GM21447 (cell line): ENCODE measurements around the gene MYO1B.

ENCODE experiments used
- ATAC-seq: cut with Tn5 transposase; IDR thresholded peaks from one replicate; pipeline ENCODE4 v1.9.1; 2021; ENCODE audit not compliant: unreplicated experiment

MYO1B gene

GRCh38 chr2:191245046-191245868, at the start of gene MYO1B:
TSS of gene MYO1B (plus strand) at chr2:191245404. CDS start at chr2:191276896, 31,492 bp downstream.
- no peak for ATAC-seq

- no peak for ATAC-seq
These were observed 48.1 kb upstream of the MYO1B start for GRCh38 chr2:191197096-191197495.

- no peak for ATAC-seq
These were observed 46.9 kb upstream of the MYO1B start for GRCh38 chr2:191198271-191198670.

- ATAC-seq, result no peak
These were observed 45.2 kb upstream of the MYO1B start for GRCh38 chr2:191199929-191200512.

- no peak for ATAC-seq
These were observed 44.3 kb upstream of the MYO1B start for GRCh38 chr2:191200910-191201309.

GRCh38 chr2:191202209-191202721, 42.9 kb upstream of the MYO1B start:
- no peak for ATAC-seq

- no peak for ATAC-seq
These were observed 42.3 kb upstream of the MYO1B start for GRCh38 chr2:191202881-191203397.

GRCh38 chr2:191204433-191204832, 40.8 kb upstream of the MYO1B start:
- ATAC-seq, result peak; percentile 73

GRCh38 chr2:191206613-191207471, 38.4 kb upstream of the MYO1B start:
- no peak for ATAC-seq

GRCh38 chr2:191209340-191209739, 35.9 kb upstream of the MYO1B start:
- no peak for ATAC-seq

GRCh38 chr2:191212119-191212518, 33.1 kb upstream of the MYO1B start:
- no peak for ATAC-seq

GRCh38 chr2:191213333-191213732, 31.9 kb upstream of the MYO1B start:
- ATAC-seq, result no peak

- no peak for ATAC-seq
These were observed 30.0 kb upstream of the MYO1B start for GRCh38 chr2:191215230-191215629.

GRCh38 chr2:191215666-191216065, 29.5 kb upstream of the MYO1B start:
- no peak for ATAC-seq

GRCh38 chr2:191217580-191217979, 27.6 kb upstream of the MYO1B start:
- no peak for ATAC-seq

GRCh38 chr2:191218292-191218898, 26.8 kb upstream of the MYO1B start:
- peak; percentile 63 for ATAC-seq

GRCh38 chr2:191220671-191221070, 24.5 kb upstream of the MYO1B start:
- ATAC-seq, result peak; percentile 54

- ATAC-seq, result no peak
These were observed 23.5 kb upstream of the MYO1B start for GRCh38 chr2:191221666-191222065.

GRCh38 chr2:191222507-191222906, 22.7 kb upstream of the MYO1B start:
- ATAC-seq, result no peak

- ATAC-seq, result no peak
These were observed 22.3 kb upstream of the MYO1B start for GRCh38 chr2:191222952-191223351.

GRCh38 chr2:191225126-191225525, 20.1 kb upstream of the MYO1B start:
- ATAC-seq, result no peak
